Measurements from ENCODE around the gene OR6C3.
"Not testable (repeated sequence)": the region's sequence is repeated elsewhere in the genome, so short reads cannot be mapped to it uniquely, and the experiment has no call there.

The OR6C3 gene

DNA sequence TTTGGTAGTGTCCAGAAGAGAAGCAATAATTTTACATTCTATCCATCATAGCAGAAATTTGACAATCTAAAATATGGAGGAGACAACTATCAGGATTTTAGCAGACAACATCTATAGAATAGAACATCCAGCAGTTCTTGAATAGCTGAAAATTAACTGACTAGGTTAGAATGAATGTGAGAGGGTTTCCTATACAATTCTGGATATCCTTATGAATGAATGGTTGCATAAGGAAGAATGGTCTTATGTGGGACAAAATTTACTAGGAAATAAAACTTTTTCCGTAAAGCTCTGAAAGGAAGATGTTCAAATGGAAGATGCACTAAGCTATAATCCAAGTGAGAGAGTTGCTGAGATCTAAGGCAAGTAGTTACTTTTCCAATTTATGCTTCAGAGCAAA is at the start of gene OR6C3:
OR6C3 (plus strand) TSS at position 301 of the 400 bp plus-strand sequence. CDS start 955 bp downstream, outside the sequence.
- no peak for DNase-seq

DNA sequence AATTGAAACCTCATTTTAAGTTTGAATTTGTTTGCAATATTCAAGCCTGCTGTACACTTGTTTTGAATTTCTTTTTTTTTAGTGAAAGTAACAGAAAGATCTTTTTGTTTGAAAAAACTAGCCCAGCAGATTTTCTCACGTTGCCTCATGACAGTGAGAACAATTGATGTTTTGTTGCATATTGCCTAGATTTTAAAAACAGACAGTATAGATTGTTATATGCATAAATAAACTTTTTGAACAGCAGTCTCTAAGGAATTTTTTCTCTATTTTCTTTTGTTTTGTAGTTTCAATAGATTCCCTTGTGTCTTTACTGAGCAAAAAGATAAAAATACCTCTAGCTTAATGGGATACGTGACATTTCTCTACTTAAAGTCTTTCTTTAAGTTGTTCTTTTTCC is 49.6 kb upstream of the OR6C3 start:
- DNase-seq: no peak

DNA sequence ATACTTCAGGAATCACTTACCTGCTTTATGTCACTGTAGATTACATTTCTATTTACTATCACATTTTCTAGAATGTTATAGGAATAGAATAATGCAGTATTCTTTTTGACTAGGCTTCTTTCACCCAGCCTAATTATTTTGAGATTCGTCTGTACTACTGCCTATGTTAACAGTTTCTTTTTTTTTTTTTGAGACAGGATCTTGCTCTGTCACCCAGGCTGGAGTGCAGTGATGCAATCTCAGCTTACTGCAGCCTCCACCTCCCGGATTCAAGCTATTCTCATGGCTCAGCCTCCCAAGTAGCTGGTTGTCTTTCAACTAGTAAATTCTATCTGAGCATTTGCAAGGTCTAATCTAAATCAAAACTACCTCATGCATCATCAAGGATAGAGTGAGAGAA is 40.5 kb upstream of the OR6C3 start:
- no peak for DNase-seq

DNA sequence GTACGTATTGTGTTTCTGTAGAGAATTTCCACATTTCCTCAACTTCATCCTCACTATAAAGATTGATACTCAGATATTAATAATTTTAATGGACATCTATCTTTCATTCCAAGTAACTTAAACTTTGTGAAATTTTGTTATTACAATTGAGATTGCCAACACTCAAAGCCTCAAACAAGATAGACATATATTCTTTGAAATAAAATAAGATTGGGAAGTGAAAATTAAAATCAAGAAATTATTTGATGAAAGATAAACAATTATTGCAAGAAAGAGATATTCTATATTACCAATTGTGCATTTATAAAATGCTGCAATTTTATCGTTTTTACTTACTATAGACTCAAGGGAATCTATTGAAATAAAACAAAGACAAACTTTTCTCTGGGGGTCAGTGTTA is 34.1 kb upstream of the OR6C3 start, which contains the start of gene OR6C6:
OR6C6 (minus strand) TSS at position 101 of the 400 bp plus-strand sequence. CDS start 1,337 bp downstream, outside the sequence.
- DNase-seq: no peak

DNA sequence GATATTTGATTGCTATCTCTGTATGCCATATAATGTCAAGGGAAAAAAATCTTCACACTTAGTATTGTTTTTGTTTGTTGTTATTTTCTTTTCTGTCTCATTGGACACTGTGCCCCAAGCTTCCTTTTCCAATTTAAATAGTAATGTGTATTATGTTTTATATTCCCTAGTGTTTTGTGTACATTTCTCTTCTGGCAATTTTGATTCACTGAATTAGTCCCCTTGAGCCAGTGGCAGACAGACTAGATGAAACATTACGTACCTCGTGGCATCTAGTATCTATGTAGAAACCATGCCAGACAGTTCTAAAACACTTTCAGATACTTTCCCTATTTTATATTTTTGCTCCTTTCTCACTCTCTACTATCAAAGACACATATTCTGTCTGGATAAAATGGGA is 16.5 kb upstream of the OR6C3 start, which contains the start of gene OR6C1:
OR6C1 (plus strand) TSS at position 301 of the 400 bp plus-strand sequence. CDS start 6,257 bp downstream, outside the sequence.
- DNase-seq: no peak

DNA sequence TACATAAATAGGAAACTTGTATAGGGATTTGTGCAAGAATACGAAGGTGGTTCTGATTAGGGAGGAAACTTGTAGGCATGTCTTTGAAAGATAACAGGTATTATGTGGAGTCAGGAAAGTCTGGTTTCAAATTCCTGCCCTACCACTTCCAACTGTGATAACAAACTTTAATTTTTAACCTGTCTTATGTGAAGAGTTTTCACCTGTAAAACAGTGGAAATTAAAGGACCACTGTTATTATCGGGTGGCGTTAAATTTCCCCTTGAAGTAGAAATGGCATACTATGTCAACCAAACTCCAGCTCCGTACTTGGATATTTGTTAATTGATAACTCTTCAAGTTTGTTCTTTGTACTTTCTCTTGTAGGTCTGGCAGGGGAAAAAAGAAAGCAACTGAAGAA is 10.3 kb upstream of the OR6C3 start:
- no peak for DNase-seq

DNA sequence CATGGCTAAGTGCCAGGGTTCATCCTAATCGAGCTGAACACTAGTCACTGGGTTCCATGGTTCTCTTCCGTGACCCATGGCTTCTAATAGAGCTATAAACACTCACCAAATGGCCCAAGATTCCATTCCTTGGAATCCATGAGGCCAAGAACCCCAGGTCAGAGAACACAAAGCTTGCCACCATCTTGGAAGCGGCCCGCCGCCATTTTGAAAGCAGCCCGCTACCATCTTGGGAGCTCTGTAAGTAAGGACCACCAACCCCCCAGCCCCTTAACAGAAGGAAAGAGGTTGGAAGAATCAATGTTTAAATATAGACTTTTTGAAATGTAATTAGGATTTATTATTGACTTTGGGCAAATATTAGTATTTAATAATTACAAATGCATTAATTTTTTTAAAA is 4.7 kb upstream of the OR6C3 start:
- DNase-seq: not testable (repeated sequence)

DNA sequence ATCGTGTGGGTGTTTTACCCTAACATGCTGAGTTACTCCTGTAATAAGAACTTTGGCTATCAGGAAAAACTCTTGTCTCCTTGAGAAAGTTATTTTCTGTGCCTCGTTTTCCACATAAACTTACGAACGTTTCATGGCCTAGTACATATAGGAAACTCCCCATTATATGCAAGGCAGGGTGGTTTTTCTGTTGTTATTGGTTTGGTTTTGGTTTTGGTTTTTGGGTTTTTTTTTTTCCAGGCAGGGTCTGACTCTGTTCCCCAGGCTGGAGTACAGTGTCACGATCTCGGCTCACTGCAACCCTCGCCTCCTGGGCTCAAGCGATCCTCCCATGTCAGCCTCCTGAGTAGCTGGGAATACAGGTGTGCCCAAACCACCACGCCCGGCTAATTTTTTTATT is 5.5 kb downstream of the OR6C3 start:
- DNase-seq: no peak

DNA sequence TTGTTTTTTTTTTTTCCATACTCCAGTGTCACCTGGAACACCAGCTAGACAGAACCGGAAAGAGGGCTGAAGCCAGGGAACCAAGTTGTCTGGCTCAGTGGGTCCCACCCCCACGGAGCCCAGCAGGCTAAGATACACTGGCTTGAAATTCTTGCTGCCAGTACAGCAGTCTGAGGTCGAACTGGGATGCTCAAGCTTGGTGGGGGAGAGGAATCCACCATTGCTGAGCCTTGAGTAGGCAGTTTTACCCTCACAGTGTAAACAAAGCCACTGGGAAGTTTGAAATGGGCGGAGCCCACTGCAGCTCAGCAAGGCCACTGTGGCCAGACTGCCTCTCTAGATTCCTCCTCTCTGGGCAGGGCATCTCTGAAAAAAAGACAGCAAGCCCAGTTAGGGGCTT is 24.8 kb downstream of the OR6C3 start:
- not testable (repeated sequence) for DNase-seq

DNA sequence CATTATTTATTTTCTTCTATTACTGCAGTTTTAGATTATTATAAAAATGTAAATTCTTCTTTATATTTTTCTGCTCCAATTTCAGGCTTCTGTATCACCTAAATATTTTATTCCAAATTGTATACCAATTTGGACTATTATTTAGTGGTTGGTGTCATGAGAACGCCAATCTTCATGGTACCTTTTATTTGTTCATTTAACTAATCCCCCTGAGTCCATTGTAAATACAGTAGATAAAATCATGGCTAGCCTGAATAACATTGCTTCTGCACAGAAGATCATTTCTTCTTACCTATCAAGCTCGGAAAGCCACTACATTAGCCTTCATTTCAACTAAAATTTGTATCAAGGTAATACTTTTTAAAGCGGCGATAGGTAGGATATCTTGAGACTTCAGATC is 32.1 kb downstream of the OR6C3 start, which contains the start of gene OR6C75:
OR6C75 (plus strand) TSS at position 301 of the 400 bp plus-strand sequence. CDS start 2,136 bp downstream, outside the sequence.
- DNase-seq: no peak

DNA sequence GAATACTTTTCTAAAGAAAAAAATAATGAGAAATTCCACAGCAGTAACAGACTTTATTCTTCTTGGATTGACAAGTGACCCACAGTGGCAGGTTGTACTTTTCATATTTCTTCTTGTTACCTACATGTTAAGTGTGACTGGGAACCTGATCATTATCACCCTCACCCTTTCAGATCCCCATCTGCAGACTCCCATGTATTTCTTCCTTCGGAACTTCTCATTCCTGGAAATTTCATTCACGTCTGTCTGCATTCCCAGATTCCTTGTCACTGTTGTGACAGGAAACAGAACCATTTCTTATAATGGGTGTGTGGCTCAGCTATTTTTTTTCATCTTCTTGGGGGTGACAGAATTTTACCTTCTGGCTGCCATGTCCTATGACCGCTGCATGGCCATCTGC is 34.5 kb downstream of the OR6C3 start:
- DNase-seq: no peak

DNA sequence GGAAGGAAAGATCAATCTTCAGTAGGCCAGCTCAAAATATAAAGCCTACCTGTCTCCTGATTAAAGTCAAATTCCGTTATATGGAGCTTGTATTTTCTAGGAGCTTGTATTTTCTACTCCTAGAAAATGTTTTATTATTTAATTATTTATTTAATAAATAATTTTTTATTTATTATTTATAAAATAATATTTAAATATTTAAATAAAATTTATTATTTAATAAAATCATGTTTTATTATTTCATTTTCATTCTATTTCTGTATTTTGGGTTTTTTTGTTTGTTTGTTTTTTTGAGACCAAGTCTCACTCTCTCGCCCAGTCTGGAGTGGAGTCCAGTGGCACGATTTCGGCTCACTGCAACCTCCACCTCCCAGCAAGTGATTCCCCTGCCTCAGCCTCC is 42.0 kb downstream of the OR6C3 start:
- no peak for DNase-seq

Data from NCI-H69 (cell line).